Naive thymus-derived CD4-positive, alpha-beta T cell (primary cell): Measurements from ENCODE around the gene PGGHG. TPM values are rescaled to one million over a fixed set of nuclear protein-coding genes. Genes with fewer than 3 reads are reported as not detected.

Source experiments
- ATAC-seq: fragments of 150-1000 bp; cut with Tn5 transposase; 2 replicates; pipeline ENCODE4 v1.10.0; 2021; ENCODE audit warnings: mild to moderate bottlenecking, moderate library complexity
- CTCF ChIA-PET: fragments of 350-600 bp; sonication (Branson Sonifier 250); formaldehyde crosslinking; loops from one replicate; lab custom pipeline; 2021; ENCODE audit warnings: antibody characterized with exemption; lab: Charles Lee
- POLR2A ChIA-PET: fragments of 350-600 bp; sonication (Branson Sonifier 250); formaldehyde crosslinking; loops from one replicate; lab custom pipeline; 2021; ENCODE audit warnings: antibody characterized with exemption, inconsistent platforms; lab: Charles Lee
- DNase-seq, 9 donors: peaks; one replicate each; pipeline versions ENCODE4 v3.0.0 to v3.0.0-alpha.2; 2020 to 2022; ENCODE audit warnings: mixed read lengths in 1 of 9
- H3K27ac ChIP-seq: one replicate; pipeline ENCODE4 v1.7.0; 2013; ENCODE audit warnings: mild to moderate bottlenecking, low read depth, low read length, moderate library complexity
- H3K27me3 ChIP-seq, 2 donors: one replicate each; pipeline ENCODE4 v1.7.0; 2013; ENCODE audit warnings: low read length in 2 of 2, mild to moderate bottlenecking in 2 of 2, moderate library complexity in 2 of 2; ENCODE audit not compliant: control insufficient read depth in 2 of 2, insufficient read depth in 2 of 2
- H3K36me3 ChIP-seq, 3 experiments: 1 replicate in 2 of 3; 2 replicates in 1 of 3; pipeline ENCODE4 v1.7.0; 2013; ENCODE audit warnings: low read length in 3 of 3, mild to moderate bottlenecking in 3 of 3, moderate library complexity in 1 of 3; ENCODE audit not compliant: insufficient read depth in 3 of 3, control insufficient read depth in 2 of 3
- H3K4me1 ChIP-seq, 2 donors: one replicate each; pipeline ENCODE4 v1.7.0; 2013; ENCODE audit warnings: low read length in 2 of 2, mild to moderate bottlenecking in 2 of 2, moderate library complexity in 1 of 2; ENCODE audit not compliant: control insufficient read depth in 2 of 2, insufficient read depth in 2 of 2
- H3K4me3 ChIP-seq: 2 replicates; pipeline ENCODE4 v1.7.0; 2013; ENCODE audit warnings: mild to moderate bottlenecking, low read length
- H3K9me3 ChIP-seq, 3 experiments: 1 replicate in 2 of 3; 2 replicates in 1 of 3; pipeline ENCODE4 v1.7.0; 2013; ENCODE audit warnings: low read length in 3 of 3; ENCODE audit not compliant: control insufficient read depth in 2 of 3
- H3K27ac Mint-ChIP-seq, 9 donors: one replicate each; pipeline ENCODE4 v1.8.0; 2020 to 2022; ENCODE audit warnings: mixed read lengths in 9 of 9, mild to moderate bottlenecking in 8 of 9, moderate library complexity in 5 of 9, inconsistent platforms in 2 of 9
- H3K27me3 Mint-ChIP-seq, 5 donors: one replicate each; pipeline ENCODE4 v1.8.0; 2021 to 2022; ENCODE audit warnings: mixed read lengths in 5 of 5, mild to moderate bottlenecking in 1 of 5
- H3K36me3 Mint-ChIP-seq, 5 donors: one replicate each; pipeline ENCODE4 v1.8.0; 2020 to 2022; ENCODE audit warnings: mixed read lengths in 5 of 5, mild to moderate bottlenecking in 3 of 5, inconsistent platforms in 1 of 5
- H3K4me1 Mint-ChIP-seq, 7 donors: one replicate each; pipeline ENCODE4 v1.8.0; 2020 to 2022; ENCODE audit warnings: mixed read lengths in 7 of 7, mild to moderate bottlenecking in 3 of 7, inconsistent platforms in 1 of 7
- H3K4me3 Mint-ChIP-seq, 10 donors: one replicate each; pipeline ENCODE4 v1.8.0; 2020 to 2022; ENCODE audit warnings: mild to moderate bottlenecking in 10 of 10, mixed read lengths in 10 of 10, moderate library complexity in 6 of 10, inconsistent platforms in 2 of 10
- H3K9me3 Mint-ChIP-seq, 11 donors: one replicate each; pipeline ENCODE4 v1.8.0; 2020 to 2022; ENCODE audit warnings: mixed read lengths in 11 of 11, mild to moderate bottlenecking in 4 of 11, inconsistent platforms in 1 of 11, moderate library complexity in 1 of 11
- intact Hi-C, 2 donors: fragments of 100-400 bp; cut with micrococcal nuclease; formaldehyde crosslinking; loops; one replicate each; pipeline ENCODE4 v1.15.1; 2023
- polyA plus RNA-seq, 2 donors: library from polyadenylated mRNA; unstranded; fragments of 300-500 nt; fragmentation: Illumina TruSeq; gene quantifications; one replicate each; pipeline ENCODE4 v1.2.3, GENCODE V29; 2021
- total RNA-seq, 6 experiments: library from RNA in 5 of 6; stranded (reverse) in 5 of 6; gene quantifications; 1 replicate in 5 of 6; 2 replicates in 1 of 6; pipeline ENCODE4 v1.2.3 and lab custom pipeline; 2021 to 2026

The PGGHG gene
- total and polyA plus RNA-seq, 7 experiments from 2014 or later: 5.1 to 656 (median 340) TPM

DNA sequence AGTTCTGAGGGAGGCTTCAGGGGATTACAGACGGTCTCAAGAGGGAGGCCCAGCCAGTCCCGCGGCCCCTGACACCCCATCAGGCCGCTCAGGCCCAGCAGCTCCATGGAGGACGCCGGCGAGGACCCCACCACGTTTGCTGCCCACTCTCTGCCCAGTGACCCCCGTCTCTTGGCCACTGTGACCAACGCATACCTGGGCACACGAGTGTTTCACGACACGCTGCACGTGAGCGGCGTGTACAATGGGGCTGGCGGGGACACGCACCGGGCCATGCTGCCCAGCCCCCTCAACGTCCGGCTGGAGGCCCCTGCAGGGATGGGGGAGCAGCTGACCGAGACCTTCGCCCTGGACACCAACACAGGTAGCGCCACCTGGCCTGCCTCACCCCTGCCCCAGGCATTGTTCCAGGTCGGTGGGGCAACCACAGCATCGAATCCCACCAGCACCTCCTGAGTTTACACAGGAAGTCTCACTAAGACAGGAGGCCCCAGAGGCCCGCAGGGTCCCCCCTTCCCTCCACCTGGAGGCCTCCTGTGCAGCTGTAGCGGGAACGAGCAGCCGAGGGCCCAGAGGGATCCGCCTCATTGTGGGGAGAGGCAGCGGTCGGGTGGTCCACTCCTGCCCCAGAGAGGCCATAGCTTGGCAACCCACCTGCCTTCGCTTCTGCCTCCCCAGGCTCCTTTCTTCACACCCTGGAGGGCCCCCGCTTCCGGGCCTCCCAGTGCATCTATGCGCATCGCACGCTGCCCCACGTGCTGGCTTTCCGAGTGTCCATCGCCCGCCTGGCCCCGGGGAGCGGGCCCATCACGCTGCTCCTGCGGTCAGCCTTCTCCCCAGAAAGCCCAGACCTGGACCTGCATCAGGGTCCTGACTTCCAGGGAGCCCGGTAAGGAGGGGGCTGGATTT, 1.0 kb downstream of the PGGHG start:
- H3K27ac ChIP-seq: peak overlapping the region; percentile 100
- intact Hi-C loops: loop anchor here (1.0 to 5.0 kb wide), 4 partner anchors 10 to 83 kb away; partner anchors contain the start of genes BET1L (in 1 of the 2), PSMD13 (in 1 of the 2), RIC8A (in 1 of the 2) and SIRT3 (in 1 of the 2)
- ATAC-seq (peak; percentile 22), DNase-seq (peak in 5 of 9 donors; percentile 41 to 59 (median 45))
- Mint-ChIP-seq H3K27me3 (peaks cover 0 to 13% (median 0%) of the 10 kb centered on the region in 5 donors), H3K9me3 (peaks cover 0 to 4% (median 0%) of the 10 kb centered on the region in 11 donors), H3K4me1 (peaks cover 19 to 48% (median 33%) of the 10 kb centered on the region in 7 donors), H3K27ac (peak overlapping the region; percentile 74 to 95 (median 88)), H3K36me3 (peaks cover 0 to 22% (median 0%) of the 10 kb centered on the region in 5 donors), H3K4me3 (peak overlapping the region; percentile 68 to 89 (median 84))
- peaks cover 0 to 57% (median 8%) of the 10 kb centered on the region in 3 experiments for H3K36me3 ChIP-seq
- peaks cover 16% of the 10 kb centered on the region in 2 donors for H3K4me1 ChIP-seq
- H3K27me3 ChIP-seq: no peaks in the 10 kb centered on the region
- CTCF ChIA-PET: interaction anchor here (0.5 to 2.4 kb wide), 7 partner anchors 9 to 53 kb away, joined by 3 to 11 read pairs (median 3); partner anchors contain the start of gene PSMD13
- H3K4me3 ChIP-seq: peak overlapping the region; percentile 47
- POLR2A ChIA-PET: interaction anchor here (0.8 to 15.1 kb wide), 16 partner anchors 8 to 116 kb away, joined by 3 to 330 read pairs (median 6); partner anchors contain the start of genes BET1L, IFITM2, IFITM5 and NLRP6
- H3K9me3 ChIP-seq: no peaks in the 10 kb centered on the region

DNA sequence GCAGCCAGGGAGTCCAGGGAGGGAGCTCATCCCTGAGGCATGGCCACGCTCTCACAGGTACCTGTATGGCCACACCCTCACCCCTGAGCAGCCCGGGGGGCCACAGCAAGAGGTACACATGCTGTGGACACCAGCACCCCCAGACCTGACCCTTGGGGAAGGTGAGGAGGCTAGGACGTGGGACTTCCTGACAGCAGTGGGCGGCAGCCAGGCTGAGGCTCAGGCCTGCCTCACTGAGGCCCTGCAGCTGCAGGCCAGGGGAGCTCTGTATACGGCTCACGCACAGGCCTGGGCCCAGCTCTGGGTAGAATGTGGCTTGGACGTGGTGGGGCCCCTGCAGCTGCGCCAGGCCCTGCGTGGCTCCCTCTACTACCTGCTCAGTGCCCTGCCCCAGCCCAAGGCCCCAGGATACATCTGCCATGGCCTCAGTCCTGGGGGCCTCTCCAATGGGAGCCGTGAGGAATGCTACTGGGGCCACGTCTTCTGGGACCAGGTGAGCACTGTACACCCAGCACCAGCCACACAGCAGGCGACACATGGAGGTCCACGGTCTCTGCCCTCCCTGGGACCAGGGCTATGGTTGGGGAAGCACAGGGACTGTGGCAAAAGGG, 1.8 kb downstream of the PGGHG start:
- Histone ChIP-seq H3K9me3 (no peaks in the 10 kb centered on the region), H3K27me3 (no peaks in the 10 kb centered on the region), H3K4me1 (peaks cover 16% of the 10 kb centered on the region in 2 donors), H3K36me3 (peaks cover 0 to 53% (median 8%) of the 10 kb centered on the region in 3 experiments), H3K4me3 (peak overlapping the region; percentile 47), H3K27ac (peak overlapping the region; percentile 100)
- Mint-ChIP-seq H3K4me1 (peaks cover 19 to 41% (median 27%) of the 10 kb centered on the region in 7 donors), H3K27ac (peak overlapping the region; percentile 51 to 95 (median 88)), H3K9me3 (peaks cover 0 to 4% (median 0%) of the 10 kb centered on the region in 11 donors), H3K36me3 (peaks cover 0 to 17% (median 0%) of the 10 kb centered on the region in 5 donors), H3K27me3 (peaks cover 0 to 11% (median 0%) of the 10 kb centered on the region in 5 donors), H3K4me3 (peak overlapping the region in 9 of 10 donors; percentile 10 to 89 (median 71))
- ATAC-seq (no peak), DNase-seq (no peak)
- intact Hi-C loops: no loop called here
- CTCF ChIA-PET: interaction anchor here (0.5 to 2.4 kb wide), 4 partner anchors 9 to 54 kb away, joined by 3 to 11 read pairs (median 6); partner anchors contain the start of gene PSMD13
- POLR2A ChIA-PET: interaction anchor here (0.8 to 15.1 kb wide), 11 partner anchors 7 to 84 kb away, joined by 3 to 330 read pairs (median 13); partner anchors contain the start of genes BET1L, IFITM2, IFITM5 and NLRP6

DNA sequence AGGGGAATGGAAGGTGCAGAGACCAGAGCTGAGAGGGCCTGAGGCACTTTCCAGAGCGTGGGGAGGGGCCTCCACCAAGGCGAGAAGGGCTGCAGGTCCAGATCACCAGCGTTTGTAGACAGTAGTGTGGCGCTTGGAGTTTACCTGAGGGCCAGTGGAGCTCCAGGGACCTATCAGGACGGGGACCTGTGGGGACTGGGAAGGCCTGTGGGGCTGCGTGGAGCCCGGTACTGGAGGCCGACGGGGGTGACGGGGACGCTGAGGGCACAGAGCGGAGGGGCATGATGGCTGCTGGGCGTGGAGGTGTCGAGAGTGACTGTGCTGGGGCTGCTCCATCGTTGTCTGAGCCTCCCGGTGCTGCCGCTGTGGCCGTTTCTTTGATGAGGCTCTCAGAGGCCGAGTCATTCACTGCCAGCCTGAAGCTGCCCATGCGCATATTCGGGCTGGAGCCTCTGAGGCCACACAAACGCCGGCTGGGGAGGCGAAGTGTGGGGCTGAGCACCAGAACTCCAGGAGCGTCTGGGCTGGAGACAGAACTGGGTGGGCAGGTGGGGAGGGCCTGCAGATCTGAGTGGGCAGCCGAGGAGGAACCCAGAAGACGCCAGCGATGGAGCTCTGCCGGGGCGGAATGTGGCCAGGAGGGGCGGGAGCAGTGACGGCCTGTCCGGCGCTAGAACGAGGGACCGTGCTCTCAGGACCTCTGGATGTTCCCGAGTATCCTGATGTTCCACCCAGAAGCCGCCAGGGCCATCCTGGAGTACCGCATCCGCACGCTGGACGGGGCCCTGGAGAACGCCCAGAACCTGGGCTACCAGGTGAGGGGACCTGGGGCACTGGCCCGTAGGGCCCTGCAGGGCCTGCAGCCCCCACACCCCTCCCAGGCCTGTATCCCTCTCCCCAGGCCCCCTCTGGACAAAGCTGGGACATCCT, 2.6 kb downstream of the PGGHG start:
- Histone ChIP-seq H3K9me3 (no peaks in the 10 kb centered on the region), H3K36me3 (peaks cover 0 to 53% (median 8%) of the 10 kb centered on the region in 3 experiments), H3K27me3 (no peaks in the 10 kb centered on the region), H3K27ac (peak overlapping the region; percentile 100), H3K4me1 (peaks cover 13% of the 10 kb centered on the region in 2 donors), H3K4me3 (no peak overlapping the region)
- H3K27me3 Mint-ChIP-seq: peaks cover 0 to 11% (median 0%) of the 10 kb centered on the region in 5 donors
- peaks cover 0 to 4% (median 0%) of the 10 kb centered on the region in 11 donors for H3K9me3 Mint-ChIP-seq
- peak overlapping the region; percentile 51 to 95 (median 88) for H3K27ac Mint-ChIP-seq
- peaks cover 14 to 33% (median 24%) of the 10 kb centered on the region in 7 donors for H3K4me1 Mint-ChIP-seq
- ChIA-PET POLR2A (interaction anchor here (0.6 to 15.1 kb wide), 7 partner anchors 10 to 64 kb away, joined by 3 to 192 read pairs (median 6); partner anchors contain the start of gene NLRP6), CTCF (interaction anchor here (0.6 to 1.4 kb wide), 2 partner anchors 8 to 54 kb away, joined by 3 to 5 read pairs; partner anchors contain the start of gene PSMD13)
- intact Hi-C loops: no loop called here
- peak overlapping the region in 6 of 10 donors; percentile 35 to 88 (median 67) for H3K4me3 Mint-ChIP-seq
- ATAC-seq (no peak), DNase-seq (no peak)
- peaks cover 0 to 17% (median 0%) of the 10 kb centered on the region in 5 donors for H3K36me3 Mint-ChIP-seq

DNA sequence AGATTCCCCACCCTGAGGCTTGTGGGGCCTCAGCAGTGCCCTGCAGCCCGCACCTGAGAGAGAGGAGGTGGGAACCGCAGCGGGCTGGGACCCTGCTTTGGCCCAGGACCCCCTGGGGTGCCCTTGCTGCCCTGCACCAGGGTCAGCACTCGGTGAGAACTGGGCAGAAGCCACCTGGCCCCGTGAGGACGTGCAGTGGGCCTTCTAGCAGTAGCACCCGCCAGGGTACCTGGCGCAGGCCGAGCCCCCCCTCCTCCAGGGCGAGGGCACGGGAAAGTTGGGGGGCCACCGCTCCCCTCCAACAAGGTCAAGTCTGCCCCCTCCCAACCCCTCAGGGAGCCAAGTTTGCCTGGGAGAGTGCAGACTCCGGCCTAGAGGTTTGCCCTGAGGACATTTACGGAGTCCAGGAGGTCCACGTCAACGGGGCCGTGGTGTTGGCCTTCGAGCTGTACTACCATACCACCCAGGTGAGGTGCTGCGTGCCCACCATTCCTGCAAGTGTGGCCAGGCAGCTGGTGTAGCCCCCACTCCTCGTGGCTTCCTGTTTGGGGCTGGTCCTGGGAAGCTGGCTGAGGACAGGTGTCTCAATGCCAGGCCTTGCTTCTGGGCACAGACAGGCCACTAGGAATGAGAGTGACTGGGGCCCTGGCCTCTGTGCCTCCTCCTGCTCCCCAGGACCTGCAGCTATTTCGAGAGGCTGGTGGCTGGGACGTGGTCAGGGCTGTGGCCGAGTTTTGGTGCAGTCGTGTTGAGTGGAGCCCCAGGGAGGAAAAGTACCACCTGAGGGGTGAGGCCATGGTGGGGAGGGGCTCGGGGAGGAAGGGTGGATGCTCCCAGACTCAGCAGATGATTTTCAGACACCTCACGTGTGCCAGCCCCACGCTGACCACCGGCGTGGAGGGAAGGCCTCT, 3.5 kb downstream of the PGGHG start:
- no peak for ATAC-seq
- H3K4me3 Mint-ChIP-seq: no peak overlapping the region
- DNase-seq: no peak
- H3K4me1 ChIP-seq: peaks cover 18% of the 10 kb centered on the region in 2 donors
- H3K4me1 Mint-ChIP-seq: peaks cover 11 to 34% (median 26%) of the 10 kb centered on the region in 7 donors
- H3K27me3 Mint-ChIP-seq: peaks cover 0 to 7% (median 0%) of the 10 kb centered on the region in 5 donors
- H3K9me3 Mint-ChIP-seq: peaks cover 0 to 4% (median 0%) of the 10 kb centered on the region in 11 donors
- no peaks in the 10 kb centered on the region for H3K27me3 ChIP-seq
- peak overlapping the region in 2 of 9 donors; percentile 42 to 43 for H3K27ac Mint-ChIP-seq
- ChIA-PET POLR2A (interaction anchor here (1.0 to 15.1 kb wide), 2 partner anchors 16 to 24 kb away, joined by 6 to 192 read pairs; partner anchors contain the start of gene NLRP6), CTCF (no interaction called here)
- H3K9me3 ChIP-seq: no peaks in the 10 kb centered on the region
- intact Hi-C loops: no loop called here
- H3K36me3 Mint-ChIP-seq: peaks cover 0 to 15% (median 0%) of the 10 kb centered on the region in 5 donors
- H3K27ac ChIP-seq: peak overlapping the region; percentile 23
- no peak overlapping the region for H3K4me3 ChIP-seq
- peaks cover 0 to 53% (median 8%) of the 10 kb centered on the region in 3 experiments for H3K36me3 ChIP-seq
